Measurements from ENCODE around the gene FRMD6. TPM values are rescaled to one million over a fixed set of nuclear protein-coding genes. Genes with fewer than 3 reads are reported as not detected.
"Not testable (repeated sequence)": the region's sequence is repeated elsewhere in the genome, so short reads cannot be mapped to it uniquely, and the experiment has no call there.

FRMD6 gene
- total RNA-seq, 1 experiment from 2014 or later = 11.4 TPM

GRCh38 chr14:51630987-51631386, 20.7 kb upstream of the FRMD6 start (continued):
- TF ChIP-seq, protein P1, sequence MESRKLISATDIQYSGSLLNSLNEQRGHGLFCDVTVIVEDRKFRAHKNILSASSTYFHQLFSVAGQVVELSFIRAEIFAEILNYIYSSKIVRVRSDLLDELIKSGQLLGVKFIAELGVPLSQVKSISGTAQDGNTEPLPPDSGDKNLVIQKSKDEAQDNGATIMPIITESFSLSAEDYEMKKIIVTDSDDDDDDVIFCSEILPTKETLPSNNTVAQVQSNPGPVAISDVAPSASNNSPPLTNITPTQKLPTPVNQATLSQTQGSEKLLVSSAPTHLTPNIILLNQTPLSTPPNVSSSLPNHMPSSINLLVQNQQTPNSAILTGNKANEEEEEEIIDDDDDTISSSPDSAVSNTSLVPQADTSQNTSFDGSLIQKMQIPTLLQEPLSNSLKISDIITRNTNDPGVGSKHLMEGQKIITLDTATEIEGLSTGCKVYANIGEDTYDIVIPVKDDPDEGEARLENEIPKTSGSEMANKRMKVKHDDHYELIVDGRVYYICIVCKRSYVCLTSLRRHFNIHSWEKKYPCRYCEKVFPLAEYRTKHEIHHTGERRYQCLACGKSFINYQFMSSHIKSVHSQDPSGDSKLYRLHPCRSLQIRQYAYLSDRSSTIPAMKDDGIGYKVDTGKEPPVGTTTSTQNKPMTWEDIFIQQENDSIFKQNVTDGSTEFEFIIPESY (IDR thresholded peaks at IDR 0.05; ENCODE audit: extremely low read depth, insufficient replicate concordance, low read length) = no peak
- TF ChIP-seq RAD21 (IDR thresholded peaks at IDR 0.05; ENCODE audit: low read depth) = no peak
- TF ChIP-seq YY1 (IDR thresholded peaks at IDR 0.05; ENCODE audit: extremely low read depth, insufficient replicate concordance, low read depth, low read length) = no peak
- no peak for TF ChIP-seq MAX (IDR thresholded peaks at IDR 0.05)
- TF ChIP-seq FOSL1 (IDR thresholded peaks at IDR 0.05; ENCODE audit: low read depth) = no peak

- ATAC-seq = peak; percentile 64
- H3K27ac ChIP-seq (ENCODE audit: low read depth, low read length); H3K36me3 ChIP-seq (ENCODE audit: control insufficient read depth in 1 of 2, insufficient read depth in 2 of 2, low read length in 2 of 2); H3K27me3 ChIP-seq (ENCODE audit: insufficient read depth, low read length); H3K4me3 ChIP-seq (replicated peaks in 1 of 2; ENCODE audit: low read depth in 1 of 2, low read length in 2 of 2); intact Hi-C loops (cut with micrococcal nuclease); H3K9ac ChIP-seq (ENCODE audit: low read length); H2AFZ ChIP-seq (ENCODE audit: low read depth, low read length, poor library complexity, severe bottlenecking); DNase-seq (ENCODE audit: low read depth, low spot score); H4K20me1 ChIP-seq (ENCODE audit: insufficient read depth); H3K9me3 ChIP-seq (ENCODE audit: control insufficient read depth in 1 of 2, insufficient read depth in 1 of 2, low read depth in 1 of 2, low read length in 2 of 2); CTCF ChIA-PET; BruUV-seq (replicated peaks); H3K79me2 ChIP-seq (ENCODE audit: insufficient read depth, low read length); POLR2A ChIA-PET; H3K9me2 ChIP-seq (ENCODE audit: insufficient read depth); H3K4me2 ChIP-seq (ENCODE audit: low read length): not testable (repeated sequence)
- peaks cover 4 to 12% of the 10 kb centered on the region in 2 experiments; a peak in 2 of 4 replicates for H3K4me1 ChIP-seq (ENCODE audit: control insufficient read depth in 1 of 2, insufficient read depth in 2 of 2, low read length in 2 of 2)
- RAD21 ChIA-PET (ENCODE audit: low non-redundant PET in 1 of 2, low total read pairs in 2 of 2, uncharacterized antibody in 2 of 2, unreplicated experiment in 2 of 2) = interaction anchor here (0.7 kb wide), 2 partner anchors 117 to 172 kb away, joined by 3 read pairs; no protein-coding TSS in a partner anchor
These were observed 18.4 kb upstream of the FRMD6 start for GRCh38 chr14:51633298-51633697.

- ChIA-PET RAD21 (ENCODE audit: low non-redundant PET in 1 of 2, low total read pairs in 2 of 2, uncharacterized antibody in 2 of 2, unreplicated experiment in 2 of 2) (no interaction called here), POLR2A (no interaction called here), CTCF (no interaction called here)
- Histone ChIP-seq H3K9me2 (ENCODE audit: insufficient read depth) (no peaks in the 10 kb centered on the region), H3K79me2 (ENCODE audit: insufficient read depth, low read length) (no peaks in the 10 kb centered on the region), H3K9me3 (ENCODE audit: control insufficient read depth in 1 of 2, insufficient read depth in 1 of 2, low read depth in 1 of 2, low read length in 2 of 2) (no peaks in the 10 kb centered on the region), H2AFZ (ENCODE audit: low read depth, low read length, poor library complexity, severe bottlenecking) (no peak overlapping the region), H3K27ac (ENCODE audit: low read depth, low read length) (no peak overlapping the region), H3K4me1 (ENCODE audit: control insufficient read depth in 1 of 2, insufficient read depth in 2 of 2, low read length in 2 of 2) (peaks cover 4 to 17% of the 10 kb centered on the region in 2 experiments; a peak in 2 of 4 replicates), H3K27me3 (ENCODE audit: insufficient read depth, low read length) (no peaks in the 10 kb centered on the region), H3K4me3 (replicated peaks in 1 of 2; ENCODE audit: low read depth in 1 of 2, low read length in 2 of 2) (no peak overlapping the region), H3K9ac (ENCODE audit: low read length) (no peak overlapping the region), H3K36me3 (ENCODE audit: control insufficient read depth in 1 of 2, insufficient read depth in 2 of 2, low read length in 2 of 2) (no peaks in the 10 kb centered on the region), H3K4me2 (ENCODE audit: low read length) (no peak overlapping the region), H4K20me1 (ENCODE audit: insufficient read depth) (no peaks in the 10 kb centered on the region)
- intact Hi-C loops (cut with micrococcal nuclease) = no loop called here
- ATAC-seq (no peak), DNase-seq (ENCODE audit: low read depth, low spot score) (no peak)
- BruUV-seq (replicated peaks) = no TSS peak
- TF ChIP-seq EZH2 (IDR thresholded peaks at IDR 0.05) (no peak), CBX3 (IDR thresholded peaks at IDR 0.05; ENCODE audit: low read depth) (no peak), REST (IDR thresholded peaks at IDR 0.05; ENCODE audit: low read depth) (no peak)
- TF ChIP-seq, protein P1 (IDR thresholded peaks at IDR 0.05; ENCODE audit: extremely low read depth, insufficient replicate concordance, low read length) = no peak
These were observed 15.6 kb upstream of the FRMD6 start for GRCh38 chr14:51636109-51636508.

All from HCT116 (cell line).